SK-N-SH (cell line): ENCODE data around the gene FAM107B. TPM values are rescaled to one million over a fixed set of nuclear protein-coding genes. Genes with fewer than 3 reads are reported as not detected.

Experiments
- CTCF ChIA-PET: fragments of 300-600, 350-600 bp; formaldehyde crosslinking; extraction: SDS; loops from one replicate; lab custom pipeline; 2021; lab: Yijun Ruan, JAX
- POLR2A ChIA-PET: fragments of 350-600 bp; sonication (Branson Sonifier 250); formaldehyde crosslinking; extraction: SDS; loops from one replicate; lab custom pipeline; 2020; ENCODE audit warnings: antibody characterized with exemption, inconsistent platforms; lab: Yijun Ruan, JAX
- DNase-seq: peaks from one replicate; pipeline ENCODE4 v3.0.0; 2012
- H2AFZ ChIP-seq: fragments of 200-600 bp; sonication (generic); 2 replicates; pipeline ENCODE4 v1.8.1; 2016; ENCODE audit warnings: antibody characterized with exemption, mild to moderate bottlenecking, low read depth
- H3F3A ChIP-seq: fragments of 200-600 bp; sonication (generic); replicated peaks from 2 replicates; pipeline ENCODE3; 2016; ENCODE audit warnings: antibody characterized with exemption, mild to moderate bottlenecking; ENCODE audit not compliant: insufficient read depth
- H3K27ac ChIP-seq, 2 experiments: fragments of 200-500 bp in 1 of 2; fragments of 200-600 bp in 1 of 2; sonication (Bioruptor generic) in 1 of 2; sonication (generic), shearing (Covaris generic) in 1 of 2; 2 replicates each; pipeline versions ENCODE4 v1.5.1 to v1.6.1; 2014 to 2016; ENCODE audit warnings: low read depth in 2 of 2, inconsistent platforms in 1 of 2, low read length in 1 of 2, mild to moderate bottlenecking in 1 of 2, mixed read lengths in 1 of 2
- H3K27me3 ChIP-seq: fragments of 200-600 bp; sonication (generic), shearing (Covaris generic); 2 replicates; pipeline ENCODE4 v1.6.1; 2016; ENCODE audit warnings: mixed run types; ENCODE audit not compliant: insufficient read depth
- H3K36me3 ChIP-seq, 2 experiments: fragments of 200-500 bp in 1 of 2; fragments of 200-600 bp in 1 of 2; sonication (Bioruptor generic) in 1 of 2; sonication (generic) in 1 of 2; replicated peaks in 1 of 2; 2 replicates each; pipeline versions ENCODE3 to v1.5.1; 2014 to 2016; ENCODE audit warnings: low read length in 1 of 2, mild to moderate bottlenecking in 1 of 2; ENCODE audit not compliant: insufficient read depth in 2 of 2, control insufficient read depth in 1 of 2
- H3K4me1 ChIP-seq, 2 experiments: fragments of 200-500 bp in 1 of 2; fragments of 200-600 bp in 1 of 2; sonication (Bioruptor generic) in 1 of 2; sonication (generic), shearing (Covaris generic) in 1 of 2; 2 replicates each; pipeline versions ENCODE4 v1.5.1 to v1.6.1; 2014 to 2016; ENCODE audit warnings: low read depth in 1 of 2, low read length in 1 of 2, mixed run types in 1 of 2; ENCODE audit not compliant: insufficient read depth in 2 of 2, control insufficient read depth in 1 of 2
- H3K4me2 ChIP-seq: fragments of 200-600 bp; sonication (generic), shearing (Covaris generic); 2 replicates; pipeline ENCODE4 v1.6.1; 2017; ENCODE audit warnings: mixed run types
- H3K4me3 ChIP-seq, 2 experiments: fragments of 200-500 bp in 1 of 2; fragments of 200-600 bp in 1 of 2; sonication (Bioruptor generic) in 1 of 2; sonication (generic), shearing (Covaris generic) in 1 of 2; 2 replicates each; pipeline versions ENCODE4 v1.5.1 to v1.8.1; 2014 to 2016; ENCODE audit warnings: low read depth in 2 of 2, inconsistent platforms in 1 of 2, low read length in 1 of 2, mild to moderate bottlenecking in 1 of 2, mixed read lengths in 1 of 2, moderate library complexity in 1 of 2
- H3K79me2 ChIP-seq: fragments of 200-600 bp; sonication (generic); 2 replicates; pipeline ENCODE4 v1.8.1; 2017; ENCODE audit warnings: mild to moderate bottlenecking; ENCODE audit not compliant: insufficient read depth
- H3K9ac ChIP-seq: fragments of 200-600 bp; sonication (generic); 2 replicates; pipeline ENCODE4 v1.6.1; 2017; ENCODE audit warnings: mixed run types
- H3K9me2 ChIP-seq: fragments of 200-600 bp; sonication (generic); 2 replicates; pipeline ENCODE4 v1.6.1; 2017; ENCODE audit warnings: mixed run types
- H3K9me3 ChIP-seq: fragments of 200-600 bp; sonication (generic); 2 replicates; pipeline ENCODE4 v1.6.1; 2017; ENCODE audit warnings: mixed run types, mild to moderate bottlenecking, moderate library complexity
- H4K20me1 ChIP-seq: fragments of 200-600 bp; sonication (generic); 2 replicates; pipeline ENCODE4 v1.6.1; 2017; ENCODE audit warnings: mild to moderate bottlenecking, mixed run types; ENCODE audit not compliant: insufficient read depth
- CHD2 ChIP-seq: fragments of 150-350 bp; IDR thresholded peaks from 2 replicates; pipeline ENCODE4 v1.6.1; 2018; ENCODE audit warnings: low read length; ENCODE audit not compliant: partially characterized antibody
- FOXJ3 ChIP-seq: sonication (generic); formaldehyde crosslinking; IDR thresholded peaks from 2 replicates; pipeline ENCODE4 v1.5.1; 2020; ENCODE audit warnings: mild to moderate bottlenecking, missing genetic modification reagents
- NRF1 ChIP-seq: IDR thresholded peaks from 2 replicates; pipeline ENCODE4 v1.6.1; 2012; ENCODE audit warnings: low read depth, mild to moderate bottlenecking, low read length
- POLR2AphosphoS5 ChIP-seq: IDR thresholded peaks from 2 replicates; pipeline ENCODE4 v1.6.1; 2012; ENCODE audit warnings: low read depth, low read length
- SIN3A ChIP-seq: IDR thresholded peaks from 2 replicates; pipeline ENCODE4 v1.6.1; 2012; ENCODE audit warnings: low read depth, mild to moderate bottlenecking, low read length, moderate library complexity, borderline replicate concordance
- SMC3 ChIP-seq: IDR thresholded peaks from 2 replicates; pipeline ENCODE4 v1.6.1; 2012; ENCODE audit warnings: low read depth, low read length, improper control_type of control experiment
- TAF1 ChIP-seq: IDR thresholded peaks from 2 replicates; pipeline ENCODE4 v1.6.1; 2012; ENCODE audit warnings: low read depth, mild to moderate bottlenecking, low read length, moderate library complexity, borderline replicate concordance
- YY1 ChIP-seq: IDR thresholded peaks from 2 replicates; pipeline ENCODE4 v1.4.0; 2012; ENCODE audit warnings: low read depth, mild to moderate bottlenecking
- ZBTB33 ChIP-seq: IDR thresholded peaks from 2 replicates; pipeline ENCODE4 v1.4.0; 2012; ENCODE audit warnings: low read depth, borderline replicate concordance
- WGBS: methylation state at CpG from one replicate; pipeline ENCODE4 v1.1.6; 2017; ENCODE audit warnings: low lambda C conversion rate; 5-methylcytosine and 5-hydroxymethylcytosine counted together
- polyA plus RNA-seq, 3 experiments: library from polyadenylated mRNA; depleted of rRNA; stranded (reverse); fragments of >200 nt; gene quantifications; 2 replicates each; pipeline ENCODE4 v1.2.3, GENCODE V29; 2012
- TF ChIP-seq, protein P1 (sequence below): fragments of 200-600 bp; sonication (generic); IDR thresholded peaks from 2 replicates; pipeline ENCODE4 v1.6.1; 2017; ENCODE audit warnings: antibody characterized with exemption, mild to moderate bottlenecking, moderate library complexity

FAM107B gene
- polyA plus RNA-seq, 1 of the 3 experiments (the other 2 are of a cell fraction), result 1.0 TPM

DNA sequence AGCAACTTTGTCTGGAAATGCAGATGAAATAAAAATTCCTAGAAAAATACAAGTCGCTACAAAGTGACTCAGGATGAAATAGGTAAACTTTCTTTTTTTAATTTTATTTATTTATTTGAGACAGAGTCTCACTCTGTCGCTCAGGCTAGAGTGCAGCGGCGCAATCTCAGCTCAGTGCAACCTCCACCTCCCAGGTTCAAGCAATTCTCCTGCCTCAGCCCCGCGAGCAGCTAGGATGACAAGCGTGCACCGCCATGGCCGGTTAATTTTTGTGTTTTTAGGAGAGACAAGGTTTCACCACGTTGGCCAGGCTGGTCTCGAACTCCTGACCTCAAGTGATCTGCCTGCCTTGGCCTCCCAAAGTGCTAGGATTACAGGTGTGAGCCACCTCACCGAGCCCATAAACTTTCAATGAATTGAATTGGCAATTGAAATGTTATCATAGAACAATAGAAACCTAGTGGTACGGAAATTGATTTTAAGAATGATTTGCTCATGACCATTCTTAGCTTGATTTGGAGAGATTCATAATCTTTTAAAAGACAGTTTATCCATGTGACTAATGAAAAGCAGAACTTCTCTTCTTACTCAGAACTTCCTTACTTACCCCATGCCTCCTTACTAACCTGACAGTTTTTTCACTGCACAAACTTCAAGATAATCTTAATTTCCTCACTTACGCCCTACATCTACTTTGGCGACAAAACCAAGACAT lies 161.7 kb downstream of the FAM107B start (continued):
- no peak for TF ChIP-seq ZBTB33

- POLR2A ChIA-PET, result no interaction called here
- 0 out of 2 replicates have a peak, but pooled peaks cover 16% of the 10 kb centered on the region for H3K27me3 ChIP-seq
- H3K36me3 ChIP-seq, result no peaks in the 10 kb centered on the region
- CTCF ChIA-PET, result interaction anchor here (1.2 to 2.9 kb wide), 2 partner anchors 13 to 211 kb away, joined by 4 to 11 read pairs; no protein-coding TSS in a partner anchor
- H3K27ac ChIP-seq, result no peak overlapping the region
- WGBS, result 11% methylated on average over 2 of the region's 2 CpGs
- TF ChIP-seq SIN3A, result no peak
- TF ChIP-seq NRF1, result no peak
- TF ChIP-seq POLR2AphosphoS5, result no peak
- no peak for TF ChIP-seq YY1
- TF ChIP-seq, protein P1, sequence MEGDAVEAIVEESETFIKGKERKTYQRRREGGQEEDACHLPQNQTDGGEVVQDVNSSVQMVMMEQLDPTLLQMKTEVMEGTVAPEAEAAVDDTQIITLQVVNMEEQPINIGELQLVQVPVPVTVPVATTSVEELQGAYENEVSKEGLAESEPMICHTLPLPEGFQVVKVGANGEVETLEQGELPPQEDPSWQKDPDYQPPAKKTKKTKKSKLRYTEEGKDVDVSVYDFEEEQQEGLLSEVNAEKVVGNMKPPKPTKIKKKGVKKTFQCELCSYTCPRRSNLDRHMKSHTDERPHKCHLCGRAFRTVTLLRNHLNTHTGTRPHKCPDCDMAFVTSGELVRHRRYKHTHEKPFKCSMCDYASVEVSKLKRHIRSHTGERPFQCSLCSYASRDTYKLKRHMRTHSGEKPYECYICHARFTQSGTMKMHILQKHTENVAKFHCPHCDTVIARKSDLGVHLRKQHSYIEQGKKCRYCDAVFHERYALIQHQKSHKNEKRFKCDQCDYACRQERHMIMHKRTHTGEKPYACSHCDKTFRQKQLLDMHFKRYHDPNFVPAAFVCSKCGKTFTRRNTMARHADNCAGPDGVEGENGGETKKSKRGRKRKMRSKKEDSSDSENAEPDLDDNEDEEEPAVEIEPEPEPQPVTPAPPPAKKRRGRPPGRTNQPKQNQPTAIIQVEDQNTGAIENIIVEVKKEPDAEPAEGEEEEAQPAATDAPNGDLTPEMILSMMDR, result no peak
- no peak for TF ChIP-seq TAF1
- TF ChIP-seq CHD2, result no peak
- TF ChIP-seq FOXJ3 (CRISPR knock-in tag), result no peak
- no peak for TF ChIP-seq SMC3
- no peak overlapping the region for H3K4me3 ChIP-seq
- no peak overlapping the region for H3K4me2 ChIP-seq
- no peak overlapping the region for H2AFZ ChIP-seq
- H3K9me2 ChIP-seq, result no peaks in the 10 kb centered on the region
- no peaks in the 10 kb centered on the region; a peak in 1 of 4 replicates for H3K4me1 ChIP-seq
- no peaks in the 10 kb centered on the region for H3F3A ChIP-seq
- no peak for DNase-seq
- no peaks in the 10 kb centered on the region for H3K79me2 ChIP-seq
- H4K20me1 ChIP-seq, result no peaks in the 10 kb centered on the region
- no peak overlapping the region for H3K9ac ChIP-seq
- no peaks in the 10 kb centered on the region for H3K9me3 ChIP-seq
Measured at GRCh38 chr10:14611968-14612693, 162.6 kb downstream of the FAM107B start.
